ENCODE results near the gene SLC6A11.

DNA sequence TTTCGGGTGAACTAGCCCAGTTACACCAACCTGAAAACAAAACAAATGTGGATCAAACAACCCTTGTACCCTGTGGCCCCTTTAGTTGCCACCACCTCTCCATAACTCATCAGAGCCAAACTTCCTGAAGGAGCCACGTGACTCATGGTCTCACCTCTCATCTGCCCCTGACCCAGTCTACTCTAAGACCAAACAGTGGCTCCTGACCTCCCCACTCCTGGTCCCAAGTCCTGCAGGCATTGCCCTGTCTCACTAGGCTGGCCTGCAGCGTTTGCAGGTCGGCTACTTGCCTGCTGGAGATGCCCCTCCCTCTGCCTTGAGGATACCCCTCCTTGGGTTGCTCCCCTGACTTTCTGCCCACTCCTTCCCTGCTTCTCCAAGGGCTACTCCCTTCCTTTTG is 23.1 kb downstream of the SLC6A11 start:
- TF ChIP-seq CTCF (optimal IDR thresholded peaks at IDR 0.05 in 1 of 3, IDR thresholded peaks at IDR 0.05 in 1 of 3, conservative IDR thresholded peaks at IDR 0.05 in 1 of 3; ENCODE audit: extremely low read depth in 1 of 3, insufficient read depth in 2 of 3, low read length in 3 of 3): no peak
- TF ChIP-seq EZH2 (IDR thresholded peaks at IDR 0.05; ENCODE audit: low read length): no peak
